GM12878 (cell line): ENCODE measurements around the gene OTOGL. TPM values are rescaled to one million over a fixed set of nuclear protein-coding genes. Genes with fewer than 3 reads are reported as not detected.

Source experiments
- ATAC-seq: fragments of 200-7000 bp; cut with Tn5 transposase; 3 replicates; pipeline ENCODE4 v1.9.1; 2020; ENCODE audit warnings: mild to moderate bottlenecking, moderate library complexity
- BruUV-seq: library from RNA; stranded (reverse); fragments of 400-500 nt; replicated peaks from 2 replicates; lab custom pipeline; 2021; lab: Mats Ljungman, UMichigan
- CTCF ChIA-PET: fragments of 300-600 bp; sonication (Branson Sonifier 250); formaldehyde crosslinking; extraction: SDS; loops from one replicate; lab custom pipeline; 2021; ENCODE audit warnings: inconsistent platforms; lab: Yijun Ruan, JAX
- POLR2A ChIA-PET: fragments of 350-600 bp; formaldehyde crosslinking; extraction: SDS; loops from one replicate; lab custom pipeline; 2021; ENCODE audit warnings: inconsistent platforms; lab: Charles Lee
- RAD21 ChIA-PET: fragments of 300-600 bp; sonication (Branson Sonifier 250); formaldehyde crosslinking; loops from one replicate; lab custom pipeline; 2023; ENCODE audit warnings: antibody characterized with exemption; ENCODE audit not compliant: unreplicated experiment; lab: Charles Lee
- SMC1A ChIA-PET: fragments of 300-600 bp; sonication (Branson Sonifier 250); formaldehyde crosslinking; loops from one replicate; lab custom pipeline; 2023; ENCODE audit not compliant: unreplicated experiment, uncharacterized antibody; lab: Charles Lee
- DNase-seq: peaks from one replicate; pipeline ENCODE4 v3.0.0-alpha.2; 2011; ENCODE audit warnings: low read depth, low spot score
- FAIRE-seq: peaks from 3 replicates; lab custom pipeline; 2011; peaks lifted over from hg19 to GRCh38; lab: Jason Lieb, UNC
- H2AFZ ChIP-seq: 2 replicates; pipeline ENCODE4 v1.6.0; 2011; ENCODE audit warnings: low read depth, low read length, control low read depth; ENCODE audit not compliant: control insufficient read depth
- H3K27ac ChIP-seq: 2 replicates; pipeline ENCODE4 v1.5.1; 2011; ENCODE audit warnings: control low read depth; ENCODE audit not compliant: control insufficient read depth, insufficient read depth
- H3K27me3 ChIP-seq, 2 experiments: replicated peaks in 1 of 2; 2 replicates each; pipeline versions ENCODE4 v1.6.0 to v1.6.1; 2011; ENCODE audit warnings: low read length in 1 of 2; ENCODE audit not compliant: control insufficient read depth in 2 of 2, insufficient read depth in 2 of 2
- H3K36me3 ChIP-seq, 2 experiments: 2 replicates each; pipeline ENCODE4 v1.5.1; 2011; ENCODE audit warnings: low read length in 1 of 2; ENCODE audit not compliant: control insufficient read depth in 2 of 2, insufficient read depth in 2 of 2
- H3K4me1 ChIP-seq: 2 replicates; pipeline ENCODE4 v1.6.1; 2011; ENCODE audit warnings: mild to moderate bottlenecking, low read length, moderate library complexity, mixed read lengths; ENCODE audit not compliant: control insufficient read depth, insufficient read depth
- H3K4me2 ChIP-seq: 2 replicates; pipeline ENCODE4 v1.6.0; 2011; ENCODE audit warnings: control low read depth; ENCODE audit not compliant: control insufficient read depth, insufficient read depth
- H3K4me3 ChIP-seq: fragments of 200-600 bp; sonication (generic); 2 replicates; pipeline ENCODE4 v1.5.1; 2016
- H3K79me2 ChIP-seq: 2 replicates; pipeline ENCODE4 v1.6.0; 2011; ENCODE audit warnings: low read length; ENCODE audit not compliant: control insufficient read depth, insufficient read depth
- H3K9ac ChIP-seq: 2 replicates; pipeline ENCODE4 v1.8.0; 2011; ENCODE audit warnings: low read length, control low read depth, mixed read lengths; ENCODE audit not compliant: control insufficient read depth, insufficient read depth
- H3K9me3 ChIP-seq: replicated peaks from 3 replicates; pipeline ENCODE4 v1.5.1; 2011; ENCODE audit warnings: mild to moderate bottlenecking, low read length; ENCODE audit not compliant: control insufficient read depth, insufficient read depth
- H4K20me1 ChIP-seq: 2 replicates; pipeline ENCODE4 v1.6.0; 2011; ENCODE audit not compliant: control insufficient read depth, insufficient read depth
- ASH2L ChIP-seq: fragments of 300-600, 200-600 bp; sonication (generic); IDR thresholded peaks from 2 replicates; pipeline ENCODE4 v1.6.1; 2017; ENCODE audit warnings: low read depth, mild to moderate bottlenecking, borderline replicate concordance
- ATF7 ChIP-seq: fragments of 450-650 bp; IDR thresholded peaks from 2 replicates; pipeline ENCODE4 v1.6.1; 2016; ENCODE audit warnings: low read depth, mild to moderate bottlenecking
- EED ChIP-seq: sonication (generic); IDR thresholded peaks from 2 replicates; pipeline ENCODE4 v1.6.1; 2016; ENCODE audit warnings: antibody characterized with exemption, low read depth
- NBN ChIP-seq: fragments of 450-650 bp; IDR thresholded peaks from 2 replicates; pipeline ENCODE4 v1.6.1; 2016
- NR2F1 ChIP-seq: fragments of 450-650 bp; conservative IDR thresholded peaks from 2 replicates; pipeline ENCODE4 v1.6.1; 2017; ENCODE audit warnings: mild to moderate bottlenecking
- PML ChIP-seq: IDR thresholded peaks from 2 replicates; pipeline ENCODE4 v1.6.1; 2012; ENCODE audit warnings: low read length, inconsistent platforms
- SIX5 ChIP-seq: IDR thresholded peaks from 2 replicates; pipeline ENCODE4 v1.6.1; 2011; ENCODE audit warnings: mild to moderate bottlenecking, low read depth, low read length, moderate library complexity; ENCODE audit not compliant: severe bottlenecking
- SMARCA5 ChIP-seq: fragments of 450-650 bp; IDR thresholded peaks from 2 replicates; pipeline ENCODE4 v1.6.1; 2017; ENCODE audit warnings: mild to moderate bottlenecking
- USF1 ChIP-seq: IDR thresholded peaks from 2 replicates; pipeline ENCODE4 v1.6.1; 2011; ENCODE audit warnings: borderline replicate concordance, low read depth, mild to moderate bottlenecking, moderate library complexity, mixed read lengths, low read length; ENCODE audit not compliant: insufficient read depth; ENCODE audit errors: extremely low read length
- ZBED1 ChIP-seq: IDR thresholded peaks from 2 replicates; pipeline ENCODE4 v1.6.1; 2016; ENCODE audit warnings: borderline replicate concordance
- ZBTB40 ChIP-seq: fragments of 450-650 bp; IDR thresholded peaks from 2 replicates; pipeline ENCODE4 v1.6.1; 2016; ENCODE audit warnings: mild to moderate bottlenecking, moderate library complexity, borderline replicate concordance
- ZNF207 ChIP-seq: fragments of 450-650 bp; IDR thresholded peaks from 2 replicates; pipeline ENCODE4 v1.6.1; 2014; ENCODE audit warnings: antibody characterized with exemption, mild to moderate bottlenecking, borderline replicate concordance
- in situ Hi-C: fragments of 300-500 bp; cut with MboI; formaldehyde crosslinking; loops from 9 replicates; pipeline ENCODE4 v1.14.3; 2018; ENCODE audit warnings: mixed read lengths
- intact Hi-C: fragments of 100-400 bp; cut with micrococcal nuclease; formaldehyde crosslinking; loops from one replicate; pipeline ENCODE4 v1.14.2; 2022; ENCODE audit not compliant: unreplicated experiment
- polyA plus RNA-seq, 11 experiments: library from polyadenylated mRNA; depleted of rRNA in 4 of 11; unstranded in 6 of 11; stranded (reverse) in 5 of 11; fragments of >200 nt; fragmentation: Nextera tagmentation in 4 of 11; fragmentation: Illumina TruSeq in 1 of 11; extraction: Ambion mirVana in 4 of 11; extraction: Trizol in 1 of 11; gene quantifications; 1 replicate in 1 of 11; 2 replicates in 10 of 11; pipeline versions ENCODE4 v1.2.1 to v1.2.3, GENCODE V29; 2011 to 2016; ENCODE audit warnings: inconsistent platforms in 2 of 11, missing spikeins in 2 of 11, low read depth in 1 of 11
- total RNA-seq, 4 experiments: library from RNA; depleted of rRNA in 3 of 4; stranded (reverse); fragments of >200 nt in 3 of 4; fragmentation: Illumina TruSeq in 1 of 4; extraction: Trizol in 1 of 4; gene quantifications; 2 replicates each; pipeline versions ENCODE4 v1.2.1 to v1.2.3, GENCODE V29; 2013 to 2021
- TF ChIP-seq, protein P1 (sequence below): IDR thresholded peaks from 2 replicates; pipeline ENCODE4 v1.6.1; 2011; ENCODE audit warnings: mild to moderate bottlenecking, low read depth, low read length, moderate library complexity; ENCODE audit not compliant: insufficient replicate concordance
- TF ChIP-seq, protein P2 (sequence below): fragments of 450-650 bp; IDR thresholded peaks from 2 replicates; pipeline ENCODE4 v1.6.1; 2017; ENCODE audit warnings: antibody characterized with exemption, mild to moderate bottlenecking, moderate library complexity

The OTOGL gene
- total and polyA plus RNA-seq, 10 of the 15 experiments (the other 5 are each of a cell fraction or from before 2014, with no cell fraction given), result 0.04 to 3.7 (median 0.27) TPM

DNA sequence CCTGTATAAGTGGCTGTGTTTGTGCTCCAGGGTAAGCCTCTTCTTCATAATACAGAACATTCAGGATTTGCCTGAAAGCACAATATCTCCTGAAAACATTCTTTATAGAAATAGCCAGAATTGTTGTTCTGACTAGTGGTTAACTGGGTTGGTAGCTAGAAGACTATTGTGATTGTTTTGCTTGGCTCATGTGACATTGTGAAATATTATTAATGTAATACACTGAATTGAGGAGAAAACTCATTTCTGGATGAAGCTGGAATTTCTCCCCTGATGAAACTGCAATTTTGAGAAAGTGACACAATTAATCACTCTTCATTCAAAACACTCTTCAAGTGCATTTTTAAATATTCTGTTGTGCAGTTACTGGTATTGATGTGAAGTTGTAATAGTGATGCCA, 172.4 kb downstream of the OTOGL start:
- SMC1A ChIA-PET, result interaction anchor here (1.1 to 5.1 kb wide), 5 partner anchors 21 to 77 kb away, joined by 4 to 57 read pairs (median 5); no protein-coding TSS in a partner anchor
- H3K36me3 ChIP-seq, result no peaks in the 10 kb centered on the region
- CTCF ChIA-PET, result interaction anchor here (0.6 to 5.6 kb wide), 12 partner anchors 16 to 986 kb away, joined by 3 to 134 read pairs (median 4); no protein-coding TSS in a partner anchor
- no peak for ATAC-seq
- intact Hi-C loops (loop anchor here (5.0 kb wide), 1 partner anchor 724 kb away; no protein-coding TSS in a partner anchor), in situ Hi-C loops (no loop called here)
- no peak overlapping the region for H3K4me2 ChIP-seq
- no peaks in the 10 kb centered on the region for H3K4me1 ChIP-seq
- no peak overlapping the region for H3K4me3 ChIP-seq
- FAIRE-seq, result no peak
- RAD21 ChIA-PET, result interaction anchor here (1.1 to 1.5 kb wide), 3 partner anchors 76 to 84 kb away, joined by 3 to 5 read pairs (median 4); no protein-coding TSS in a partner anchor
- H2AFZ ChIP-seq, result no peak overlapping the region
- H3K9me3 ChIP-seq, result no peaks in the 10 kb centered on the region
- H3K9ac ChIP-seq, result no peak overlapping the region
- no TSS peak for BruUV-seq
- no peak overlapping the region for H3K27ac ChIP-seq
- POLR2A ChIA-PET, result no interaction called here
- no peaks in the 10 kb centered on the region for H4K20me1 ChIP-seq
- no peak for DNase-seq
- H3K79me2 ChIP-seq, result no peaks in the 10 kb centered on the region
- H3K27me3 ChIP-seq, result no peaks in the 10 kb centered on the region
- no peak for TF ChIP-seq NR2F1
- TF ChIP-seq EED, result no peak
- TF ChIP-seq SMARCA5, result no peak
- TF ChIP-seq, protein P1, sequence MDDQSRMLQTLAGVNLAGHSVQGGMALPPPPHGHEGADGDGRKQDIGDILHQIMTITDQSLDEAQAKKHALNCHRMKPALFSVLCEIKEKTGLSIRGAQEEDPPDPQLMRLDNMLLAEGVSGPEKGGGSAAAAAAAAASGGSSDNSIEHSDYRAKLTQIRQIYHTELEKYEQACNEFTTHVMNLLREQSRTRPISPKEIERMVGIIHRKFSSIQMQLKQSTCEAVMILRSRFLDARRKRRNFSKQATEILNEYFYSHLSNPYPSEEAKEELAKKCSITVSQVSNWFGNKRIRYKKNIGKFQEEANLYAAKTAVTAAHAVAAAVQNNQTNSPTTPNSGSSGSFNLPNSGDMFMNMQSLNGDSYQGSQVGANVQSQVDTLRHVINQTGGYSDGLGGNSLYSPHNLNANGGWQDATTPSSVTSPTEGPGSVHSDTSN, result no peak
- TF ChIP-seq ASH2L, result no peak
- TF ChIP-seq ATF7, result no peak
- no peak for TF ChIP-seq ZBTB40
- TF ChIP-seq SIX5, result no peak
- TF ChIP-seq PML, result no peak
- TF ChIP-seq NBN, result no peak
- no peak for TF ChIP-seq ZNF207
- no peak for TF ChIP-seq USF1
- TF ChIP-seq, protein P2, sequence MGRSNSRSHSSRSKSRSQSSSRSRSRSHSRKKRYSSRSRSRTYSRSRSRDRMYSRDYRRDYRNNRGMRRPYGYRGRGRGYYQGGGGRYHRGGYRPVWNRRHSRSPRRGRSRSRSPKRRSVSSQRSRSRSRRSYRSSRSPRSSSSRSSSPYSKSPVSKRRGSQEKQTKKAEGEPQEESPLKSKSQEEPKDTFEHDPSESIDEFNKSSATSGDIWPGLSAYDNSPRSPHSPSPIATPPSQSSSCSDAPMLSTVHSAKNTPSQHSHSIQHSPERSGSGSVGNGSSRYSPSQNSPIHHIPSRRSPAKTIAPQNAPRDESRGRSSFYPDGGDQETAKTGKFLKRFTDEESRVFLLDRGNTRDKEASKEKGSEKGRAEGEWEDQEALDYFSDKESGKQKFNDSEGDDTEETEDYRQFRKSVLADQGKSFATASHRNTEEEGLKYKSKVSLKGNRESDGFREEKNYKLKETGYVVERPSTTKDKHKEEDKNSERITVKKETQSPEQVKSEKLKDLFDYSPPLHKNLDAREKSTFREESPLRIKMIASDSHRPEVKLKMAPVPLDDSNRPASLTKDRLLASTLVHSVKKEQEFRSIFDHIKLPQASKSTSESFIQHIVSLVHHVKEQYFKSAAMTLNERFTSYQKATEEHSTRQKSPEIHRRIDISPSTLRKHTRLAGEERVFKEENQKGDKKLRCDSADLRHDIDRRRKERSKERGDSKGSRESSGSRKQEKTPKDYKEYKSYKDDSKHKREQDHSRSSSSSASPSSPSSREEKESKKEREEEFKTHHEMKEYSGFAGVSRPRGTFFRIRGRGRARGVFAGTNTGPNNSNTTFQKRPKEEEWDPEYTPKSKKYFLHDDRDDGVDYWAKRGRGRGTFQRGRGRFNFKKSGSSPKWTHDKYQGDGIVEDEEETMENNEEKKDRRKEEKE, result no peak
- TF ChIP-seq ZBED1, result no peak
